COLO829 (cell line): ENCODE measurements around the gene TULP4.
"Not testable (repeated sequence)": the region's sequence is repeated elsewhere in the genome, so short reads cannot be mapped to it uniquely, and the experiment has no call there.

Experiments
- DNase-seq: peaks from one replicate; pipeline ENCODE4 v3.0.0; 2012; ENCODE audit warnings: low spot score

TULP4 gene

GRCh38 chr6:158470023-158470422, 157.8 kb downstream of the TULP4 start:
- DNase-seq = not testable (repeated sequence)

- no peak for DNase-seq
These were observed 159.1 kb downstream of the TULP4 start for GRCh38 chr6:158471339-158471738.

GRCh38 chr6:158472447-158472846, 160.2 kb downstream of the TULP4 start:
- no peak for DNase-seq

GRCh38 chr6:158474961-158475343, 162.7 kb downstream of the TULP4 start:
- peak; percentile 35 for DNase-seq

- peak; percentile 86 for DNase-seq
These were observed 163.4 kb downstream of the TULP4 start for GRCh38 chr6:158475344-158476302.

- DNase-seq = no peak
These were observed 164.1 kb downstream of the TULP4 start for GRCh38 chr6:158476389-158476788.

- DNase-seq = not testable (repeated sequence)
These were observed 165.5 kb downstream of the TULP4 start for GRCh38 chr6:158477722-158478121.

GRCh38 chr6:158480989-158481388, 168.7 kb downstream of the TULP4 start:
- DNase-seq = no peak

- no peak for DNase-seq
These were observed 169.6 kb downstream of the TULP4 start for GRCh38 chr6:158481690-158482473.

- no peak for DNase-seq
These were observed 173.2 kb downstream of the TULP4 start for GRCh38 chr6:158485431-158485830.

GRCh38 chr6:158487495-158487894, 175.2 kb downstream of the TULP4 start:
- no peak for DNase-seq

GRCh38 chr6:158488065-158488464, 175.8 kb downstream of the TULP4 start:
- peak; percentile 79 for DNase-seq

- no peak for DNase-seq
These were observed 177.2 kb downstream of the TULP4 start for GRCh38 chr6:158489441-158489840.

- no peak for DNase-seq
These were observed 180.6 kb downstream of the TULP4 start for GRCh38 chr6:158492881-158493280.

GRCh38 chr6:158496700-158497099, 184.4 kb downstream of the TULP4 start:
- DNase-seq = no peak

- DNase-seq = no peak
These were observed 185.4 kb downstream of the TULP4 start for GRCh38 chr6:158497620-158498019.

- DNase-seq = no peak
These were observed 186.1 kb downstream of the TULP4 start for GRCh38 chr6:158498362-158498761.

GRCh38 chr6:158499601-158500000, 187.3 kb downstream of the TULP4 start:
- DNase-seq = no peak

GRCh38 chr6:158500016-158500735, 187.9 kb downstream of the TULP4 start:
- DNase-seq = peak; percentile 10

GRCh38 chr6:158501360-158502262, 189.3 kb downstream of the TULP4 start:
- no peak for DNase-seq

- no peak for DNase-seq
These were observed 190.1 kb downstream of the TULP4 start for GRCh38 chr6:158502263-158502950.
